VCaP (cell line): ENCODE measurements around the gene RER1.

Source experiments
- H3K27ac ChIP-seq: fragments of 450-650 bp; 2 replicates; pipeline ENCODE4 v1.5.1; 2017
- TF ChIP-seq, protein P1 (sequence below): fragments of 450-650 bp; conservative IDR thresholded peaks from 2 replicates; pipeline ENCODE4 v1.5.1; 2017; ENCODE audit warnings: mild to moderate bottlenecking, moderate library complexity

The RER1 gene

DNA sequence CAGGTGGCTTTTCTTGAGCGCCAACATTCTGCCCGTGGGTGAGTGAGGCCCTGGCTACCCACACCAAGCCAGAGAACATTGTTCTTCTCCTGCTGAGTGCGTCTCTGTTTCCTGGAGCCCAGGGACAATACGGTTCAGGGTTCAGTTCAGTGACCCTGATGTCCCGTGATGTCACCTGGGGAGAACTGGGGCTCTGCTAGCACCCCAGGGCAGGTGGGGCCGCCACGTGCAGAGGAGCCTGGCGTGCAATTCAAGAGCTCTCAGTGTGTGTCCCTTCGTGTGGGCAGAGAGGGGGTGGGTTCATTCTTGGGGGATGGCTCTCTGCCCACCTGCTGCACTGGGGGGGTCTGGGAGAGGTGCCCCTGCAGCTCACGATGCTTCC lies 38.9 kb downstream of the RER1 start:
- H3K27ac ChIP-seq, result no peak overlapping the region
- TF ChIP-seq, protein P1, sequence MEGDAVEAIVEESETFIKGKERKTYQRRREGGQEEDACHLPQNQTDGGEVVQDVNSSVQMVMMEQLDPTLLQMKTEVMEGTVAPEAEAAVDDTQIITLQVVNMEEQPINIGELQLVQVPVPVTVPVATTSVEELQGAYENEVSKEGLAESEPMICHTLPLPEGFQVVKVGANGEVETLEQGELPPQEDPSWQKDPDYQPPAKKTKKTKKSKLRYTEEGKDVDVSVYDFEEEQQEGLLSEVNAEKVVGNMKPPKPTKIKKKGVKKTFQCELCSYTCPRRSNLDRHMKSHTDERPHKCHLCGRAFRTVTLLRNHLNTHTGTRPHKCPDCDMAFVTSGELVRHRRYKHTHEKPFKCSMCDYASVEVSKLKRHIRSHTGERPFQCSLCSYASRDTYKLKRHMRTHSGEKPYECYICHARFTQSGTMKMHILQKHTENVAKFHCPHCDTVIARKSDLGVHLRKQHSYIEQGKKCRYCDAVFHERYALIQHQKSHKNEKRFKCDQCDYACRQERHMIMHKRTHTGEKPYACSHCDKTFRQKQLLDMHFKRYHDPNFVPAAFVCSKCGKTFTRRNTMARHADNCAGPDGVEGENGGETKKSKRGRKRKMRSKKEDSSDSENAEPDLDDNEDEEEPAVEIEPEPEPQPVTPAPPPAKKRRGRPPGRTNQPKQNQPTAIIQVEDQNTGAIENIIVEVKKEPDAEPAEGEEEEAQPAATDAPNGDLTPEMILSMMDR, result no peak

DNA sequence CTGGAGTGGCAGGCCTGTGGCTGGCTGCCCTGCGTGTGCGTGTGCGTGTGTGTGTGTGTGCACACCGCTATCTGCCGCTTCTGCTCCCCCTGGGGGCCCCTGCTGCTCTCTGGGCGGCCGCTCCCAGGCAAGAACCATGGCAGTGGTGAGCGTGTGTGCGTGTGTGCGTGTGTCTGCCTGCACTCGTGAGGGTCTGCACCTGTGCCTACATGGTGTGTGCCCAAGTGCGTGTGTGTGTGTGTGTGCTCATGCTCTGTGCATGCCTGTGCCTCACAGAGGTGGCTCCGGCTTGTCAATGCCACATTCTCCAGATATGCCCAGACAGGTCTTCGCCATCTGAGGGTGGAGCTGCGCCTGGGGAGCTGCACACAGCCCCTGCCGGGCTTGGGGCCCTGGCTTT lies 39.5 kb downstream of the RER1 start:
- H3K27ac ChIP-seq, result no peak overlapping the region
- TF ChIP-seq, protein P1, result no peak

DNA sequence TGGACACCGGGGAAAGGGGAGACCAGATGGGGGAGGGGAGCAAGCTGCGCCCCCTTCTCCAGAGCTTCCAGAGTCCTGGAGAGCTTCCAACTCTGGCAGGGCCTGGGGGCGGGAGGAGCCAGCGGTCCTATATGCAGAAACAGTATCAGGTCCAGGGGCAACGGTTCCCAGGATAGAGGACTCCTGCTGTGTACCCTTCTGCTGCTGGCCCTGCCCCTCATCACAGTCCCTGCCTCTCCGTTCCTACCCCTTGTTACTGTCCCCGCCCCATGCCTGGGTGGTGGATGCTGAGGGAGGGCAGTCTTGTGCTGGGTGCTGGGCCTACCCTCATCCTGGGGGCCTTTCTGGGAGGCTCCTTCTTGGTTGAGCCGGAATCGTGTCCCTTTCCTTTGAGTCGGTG lies 39.9 kb downstream of the RER1 start:
- H3K27ac ChIP-seq, result no peak overlapping the region
- TF ChIP-seq, protein P1, result no peak

DNA sequence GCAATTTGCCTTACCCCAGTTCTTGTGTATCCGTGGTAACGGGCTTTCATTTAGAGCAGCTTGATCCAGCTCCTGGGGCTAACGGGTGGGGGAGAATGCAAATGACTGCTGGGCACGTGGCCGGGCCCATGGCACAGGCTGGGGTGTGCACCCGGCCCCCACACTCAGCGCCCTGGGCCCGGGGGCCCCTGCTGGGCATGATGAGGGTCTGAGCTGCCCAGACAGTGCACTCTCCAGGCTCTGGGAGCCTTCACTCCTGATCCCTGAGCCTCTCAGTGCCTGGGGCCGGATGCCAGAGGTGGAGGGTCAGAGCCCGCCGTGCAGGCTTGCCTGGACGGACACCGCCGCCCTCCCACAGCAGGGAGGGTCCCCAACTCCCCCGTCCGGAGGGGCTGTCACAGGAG lies 40.8 kb downstream of the RER1 start:
- TF ChIP-seq, protein P1, result no peak
- no peak overlapping the region for H3K27ac ChIP-seq

DNA sequence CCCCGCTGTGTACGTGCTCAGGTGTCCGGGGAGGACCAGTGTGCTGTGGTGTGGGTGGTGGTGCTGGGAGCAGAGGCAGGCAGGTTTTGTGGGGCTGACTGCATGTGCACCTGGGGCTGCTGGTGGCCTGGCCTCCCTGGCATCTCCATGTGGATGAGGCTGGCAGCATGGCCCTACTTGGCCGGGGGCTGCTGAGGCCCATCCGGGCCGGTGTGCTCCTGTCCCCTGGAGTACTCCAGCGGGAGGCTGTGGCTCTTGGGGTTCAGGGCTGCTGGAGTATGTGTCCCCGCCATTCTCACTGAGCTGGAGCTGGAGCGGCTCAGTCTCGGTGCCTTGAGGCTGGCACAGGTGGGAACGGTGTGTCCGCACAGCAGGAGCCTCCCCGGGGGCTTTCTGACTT lies 41.6 kb downstream of the RER1 start:
- TF ChIP-seq, protein P1, result no peak
- no peak overlapping the region for H3K27ac ChIP-seq

DNA sequence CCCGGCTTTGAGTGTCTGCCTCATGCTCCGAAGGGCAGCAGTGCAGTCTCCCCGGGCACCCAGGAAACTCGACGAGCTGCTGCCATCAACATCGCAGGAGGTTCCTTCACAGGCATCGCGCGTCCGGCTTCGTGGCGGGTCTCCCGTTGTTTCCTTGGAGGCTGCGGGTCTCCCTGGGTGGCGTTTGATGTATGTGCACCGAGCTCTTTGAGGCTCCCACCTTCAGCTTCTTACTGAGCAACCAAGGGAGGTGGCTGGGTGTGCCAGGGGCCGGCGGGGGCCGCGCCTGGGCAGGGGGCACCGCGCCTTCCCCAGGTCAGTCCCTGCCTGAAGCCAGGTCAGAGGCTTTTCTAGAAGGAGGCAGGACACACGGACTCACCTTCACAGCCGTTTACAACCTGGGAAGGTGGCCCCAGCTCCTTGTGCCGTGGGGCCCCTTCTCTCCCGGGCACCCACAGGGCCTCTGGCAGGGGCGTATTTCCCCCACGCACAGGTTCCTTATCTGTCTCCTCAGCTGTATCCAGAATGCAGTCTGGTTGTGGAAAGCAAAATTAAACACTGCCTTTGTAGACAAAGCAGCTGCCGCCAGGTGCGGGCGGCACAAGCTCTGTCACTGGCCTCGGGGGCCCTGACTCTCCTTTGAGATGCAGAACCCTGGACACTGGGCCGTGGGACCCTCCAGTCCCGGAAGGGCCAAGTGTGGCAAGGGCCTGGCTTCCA lies 42.5 kb downstream of the RER1 start:
- TF ChIP-seq, protein P1, result no peak
- no peak overlapping the region for H3K27ac ChIP-seq

DNA sequence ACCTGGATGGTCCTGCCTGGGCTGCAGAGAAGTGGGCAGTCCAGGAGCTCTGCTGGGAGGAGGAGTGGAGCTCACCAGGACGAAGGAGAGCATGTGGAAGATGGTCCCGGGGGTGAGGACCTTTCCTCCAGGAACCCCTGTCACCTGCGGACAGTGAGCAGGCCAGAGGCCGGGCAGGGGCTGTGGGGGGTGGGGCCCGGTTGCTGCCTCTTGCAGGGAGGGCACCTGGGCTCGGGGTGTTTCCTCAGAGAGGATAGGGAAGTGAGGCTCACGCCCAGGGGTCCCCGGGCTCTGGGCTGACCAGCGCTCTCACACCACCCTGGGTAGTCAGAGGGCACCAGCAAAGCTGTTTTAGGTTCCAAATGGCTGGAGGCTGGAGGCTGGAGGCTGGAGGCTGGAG lies 43.5 kb downstream of the RER1 start:
- no peak overlapping the region for H3K27ac ChIP-seq
- TF ChIP-seq, protein P1, result no peak
